Activated naive CD8-positive, alpha-beta T cell treated with anti-CD3 and anti-CD28 coated beads, Interleukin-2, amount 10 ng/mL, durations not matched to agents 7 days and 5 days (primary cell): ENCODE measurements around the gene MESP2. TPM values are rescaled to one million over a fixed set of nuclear protein-coding genes. Genes with fewer than 3 reads are reported as not detected.
A peak's percentile ranks its signal among the peaks of the same experiment; 100 is the strongest.

Source experiments
- ATAC-seq: fragments of 150-1000 bp; cut with Tn5 transposase; one replicate; pipeline ENCODE4 v1.10.0; 2021; ENCODE audit warnings: low read depth, moderate library complexity
- POLR2A ChIA-PET: fragments of 350-600 bp; sonication (Branson Sonifier 250); formaldehyde crosslinking; loops from one replicate; lab custom pipeline; 2021; ENCODE audit warnings: antibody characterized with exemption; lab: Charles Lee
- DNase-seq: peaks from one replicate; pipeline ENCODE4 v3.0.0; 2021
- H3K27ac Mint-ChIP-seq: one replicate; pipeline ENCODE4 v1.8.0; 2022; ENCODE audit warnings: mild to moderate bottlenecking, mixed read lengths
- H3K27me3 Mint-ChIP-seq: one replicate; pipeline ENCODE4 v1.8.0; 2022; ENCODE audit warnings: mild to moderate bottlenecking, moderate library complexity, mixed read lengths
- H3K36me3 Mint-ChIP-seq: one replicate; pipeline ENCODE4 v1.8.0; 2021; ENCODE audit warnings: mild to moderate bottlenecking, mixed read lengths
- H3K4me1 Mint-ChIP-seq: one replicate; pipeline ENCODE4 v1.8.0; 2021; ENCODE audit warnings: mixed read lengths
- H3K4me3 Mint-ChIP-seq: one replicate; pipeline ENCODE4 v1.8.0; 2022; ENCODE audit warnings: mild to moderate bottlenecking, moderate library complexity, mixed read lengths
- H3K9me3 Mint-ChIP-seq: one replicate; pipeline ENCODE4 v1.8.0; 2021; ENCODE audit warnings: mixed read lengths
- total RNA-seq, 2 experiments: library from RNA; stranded (reverse); gene quantifications; one replicate each; pipeline ENCODE4 v1.2.3, GENCODE V29; 2021

MESP2 gene
- total RNA-seq, 2 experiments from 2014 or later = not detected

DNA sequence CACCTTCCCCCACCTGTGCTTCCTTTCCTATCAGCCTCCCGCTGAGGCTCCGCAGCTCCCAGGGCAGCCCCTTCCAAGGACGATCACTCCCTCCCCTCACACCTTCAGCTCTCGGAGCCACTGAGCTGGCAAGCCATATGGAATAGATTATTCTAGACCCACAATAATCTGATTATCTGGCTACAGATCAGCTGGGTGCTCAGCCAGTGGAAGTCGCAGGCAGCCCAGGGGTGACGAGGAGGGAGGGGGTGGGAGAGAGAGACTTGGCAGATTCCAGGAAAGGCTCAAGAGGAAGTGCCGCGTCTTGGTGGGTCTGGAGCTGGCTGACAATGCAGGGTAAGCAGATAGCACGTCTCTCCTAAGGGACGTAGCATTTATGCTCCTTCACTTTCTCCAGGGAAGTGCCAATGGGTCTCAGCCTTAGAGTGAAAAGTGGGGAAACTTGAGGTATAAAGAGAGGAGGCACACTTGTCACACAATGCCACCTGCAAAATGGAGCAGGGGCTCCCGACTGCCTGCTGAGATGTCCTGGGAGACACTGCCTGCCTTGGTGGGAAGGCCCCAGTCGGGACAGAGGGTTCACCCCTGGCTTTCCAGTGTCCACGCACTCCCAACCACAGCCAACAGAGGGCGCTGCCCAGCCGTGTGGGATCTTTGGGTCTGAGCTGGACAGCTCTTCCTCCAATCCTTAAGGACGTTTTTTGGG, 15.7 kb upstream of the MESP2 start:
- POLR2A ChIA-PET = interaction anchor here (1.6 kb wide), 1 partner anchor 8 kb away, joined by 5 read pairs; no protein-coding TSS in a partner anchor
- DNase-seq (peak; percentile 83), ATAC-seq (peak; percentile 71)
- no peaks in the 10 kb centered on the region for H3K9me3 Mint-ChIP-seq
- H3K27ac Mint-ChIP-seq = no peak overlapping the region
- peaks cover 4% of the 10 kb centered on the region for H3K4me1 Mint-ChIP-seq
- H3K36me3 Mint-ChIP-seq = no peaks in the 10 kb centered on the region
- H3K27me3 Mint-ChIP-seq = peaks cover 2% of the 10 kb centered on the region
- H3K4me3 Mint-ChIP-seq = no peak overlapping the region

DNA sequence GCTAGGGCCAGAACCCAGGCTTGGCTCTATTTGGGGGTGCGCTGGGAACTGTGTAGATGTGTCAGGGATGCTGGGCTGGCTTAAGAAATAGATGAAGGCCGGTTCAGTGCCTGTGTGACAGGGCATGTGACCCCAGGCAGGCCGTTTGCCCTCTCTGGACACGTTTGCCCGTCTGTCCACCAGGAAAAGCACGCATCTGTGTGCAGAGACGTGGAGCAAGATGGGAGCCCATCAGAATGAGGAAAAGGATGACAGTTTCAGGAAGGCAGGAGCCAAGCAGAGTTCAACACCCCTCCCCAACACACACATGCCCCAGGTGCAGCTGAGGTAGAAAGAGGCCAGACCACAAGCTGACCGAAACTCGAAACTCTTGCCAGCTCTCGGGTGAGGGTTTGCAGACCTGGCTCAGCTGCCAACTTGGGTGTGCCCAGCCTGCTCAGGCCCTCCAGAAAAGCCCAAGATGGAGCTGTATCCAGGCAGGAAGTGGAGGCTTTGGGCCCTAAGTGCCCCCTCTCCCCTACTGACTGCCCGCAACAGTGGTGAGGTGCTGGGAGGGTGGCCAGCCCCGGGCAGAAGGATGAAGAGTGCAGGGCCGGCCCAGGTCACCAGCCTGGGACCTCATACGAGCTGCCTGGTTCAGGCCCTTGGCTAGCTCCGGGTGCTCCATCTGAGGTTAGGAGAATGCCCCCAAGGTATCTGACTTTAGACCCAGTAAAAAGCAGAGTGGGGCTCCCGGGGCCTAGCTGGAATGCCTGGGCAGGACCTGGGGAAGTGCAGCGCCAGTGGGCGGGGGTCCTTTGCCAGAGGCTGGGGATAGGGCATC, 14.9 kb upstream of the MESP2 start:
- ATAC-seq = no peak
- Mint-ChIP-seq H3K27me3 (peaks cover 2% of the 10 kb centered on the region), H3K36me3 (no peaks in the 10 kb centered on the region), H3K4me1 (peaks cover 4% of the 10 kb centered on the region), H3K9me3 (no peaks in the 10 kb centered on the region), H3K27ac (no peak overlapping the region), H3K4me3 (no peak overlapping the region)
- DNase-seq = no peak
- POLR2A ChIA-PET = interaction anchor here (1.6 kb wide), 1 partner anchor 9 kb away, joined by 5 read pairs; no protein-coding TSS in a partner anchor

DNA sequence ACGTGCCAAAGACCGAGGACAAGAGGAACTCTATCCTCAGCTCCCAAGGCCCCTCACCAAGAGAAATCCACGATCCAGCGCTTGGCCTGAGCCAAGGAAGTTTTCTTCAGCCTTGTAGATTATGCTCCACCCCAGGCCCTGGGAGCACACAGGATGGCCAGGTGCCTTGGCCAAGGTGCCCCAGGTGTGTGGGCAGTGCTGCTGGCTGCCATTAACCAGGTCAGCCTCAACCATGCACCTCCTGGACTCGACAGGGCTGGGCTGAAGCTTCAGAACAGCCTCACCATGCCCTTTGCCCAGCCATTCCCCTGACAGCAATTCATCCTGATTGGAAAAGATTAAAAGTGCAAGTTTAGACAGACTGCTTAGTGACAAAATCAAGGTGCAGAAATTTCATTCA, 14.2 kb upstream of the MESP2 start:
- H3K27ac Mint-ChIP-seq = no peak overlapping the region
- no peaks in the 10 kb centered on the region for H3K9me3 Mint-ChIP-seq
- peaks cover 2% of the 10 kb centered on the region for H3K27me3 Mint-ChIP-seq
- no peak overlapping the region for H3K4me3 Mint-ChIP-seq
- H3K4me1 Mint-ChIP-seq = peaks cover 4% of the 10 kb centered on the region
- H3K36me3 Mint-ChIP-seq = no peaks in the 10 kb centered on the region
- POLR2A ChIA-PET = interaction anchor here (1.6 kb wide), 1 partner anchor 10 kb away, joined by 5 read pairs; no protein-coding TSS in a partner anchor
- DNase-seq = no peak
- no peak for ATAC-seq

DNA sequence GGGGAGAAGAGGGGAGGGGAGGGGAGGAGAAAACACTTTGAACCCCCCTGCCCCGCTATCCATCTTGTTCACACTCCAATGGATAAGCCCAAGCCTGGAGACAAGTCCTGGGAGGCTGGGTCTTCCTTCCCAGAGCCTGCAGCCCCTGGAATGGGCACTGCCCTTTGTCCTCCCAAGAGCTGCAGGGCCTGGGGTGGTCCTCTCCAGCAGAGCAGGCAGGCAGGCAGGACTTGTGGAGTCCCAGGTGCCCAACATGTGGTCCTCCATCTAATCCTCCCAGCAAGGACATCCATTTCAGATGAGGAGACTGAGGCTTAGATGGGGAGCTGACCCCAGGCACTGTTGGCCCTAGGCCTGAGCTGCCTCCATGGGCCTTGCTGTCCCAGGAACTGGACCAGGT, 10.4 kb upstream of the MESP2 start:
- Mint-ChIP-seq H3K4me3 (no peak overlapping the region), H3K27ac (no peak overlapping the region), H3K9me3 (no peaks in the 10 kb centered on the region), H3K4me1 (peaks cover 4% of the 10 kb centered on the region), H3K27me3 (no peaks in the 10 kb centered on the region), H3K36me3 (no peaks in the 10 kb centered on the region)
- no peak for DNase-seq
- POLR2A ChIA-PET = no interaction called here
- ATAC-seq = no peak

DNA sequence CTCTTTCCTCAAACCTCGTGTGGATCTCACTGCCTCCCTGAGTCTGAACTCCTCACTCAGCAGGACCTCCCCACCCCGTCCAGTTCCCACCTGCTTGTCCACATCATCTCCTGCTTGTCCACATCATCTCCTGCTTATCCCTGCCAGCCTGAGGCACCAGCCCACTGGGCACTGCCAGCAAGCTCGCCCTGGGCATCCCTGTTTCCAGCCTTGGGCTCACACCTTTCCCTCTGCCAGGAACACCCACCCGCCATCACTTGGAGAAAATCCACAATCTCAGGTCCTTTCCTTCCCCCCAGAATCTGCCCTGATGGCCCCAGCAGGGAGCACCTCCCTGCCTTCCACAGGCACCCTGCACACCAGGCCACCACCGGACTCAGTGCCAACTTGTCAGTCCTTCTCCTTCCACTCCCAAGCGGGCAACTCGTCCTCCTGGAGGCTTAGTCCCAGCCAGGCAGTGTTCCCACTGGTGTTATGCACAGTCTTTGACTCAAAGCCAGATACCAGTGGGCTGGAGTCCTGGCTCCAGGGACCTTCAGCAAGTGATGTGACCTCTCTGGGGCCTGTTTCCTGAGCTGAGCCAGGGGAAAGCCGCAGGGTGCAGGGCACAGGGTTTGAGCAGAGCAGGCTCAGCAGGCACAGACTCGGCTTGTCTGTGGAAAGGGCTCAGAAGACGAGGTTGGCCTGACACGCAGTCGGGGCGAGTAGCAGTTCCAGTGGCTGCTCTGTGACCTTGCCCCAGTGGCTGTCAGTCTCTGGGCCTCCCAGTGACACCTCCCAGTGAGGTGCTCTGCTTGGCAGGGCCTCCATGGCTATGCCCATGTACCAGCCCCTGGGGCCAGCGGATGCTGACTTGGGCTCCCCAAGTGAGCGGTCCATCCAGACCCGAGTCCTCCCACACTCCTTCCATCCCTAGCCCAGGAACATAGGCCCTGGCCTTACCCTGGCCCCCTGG, 9.5 kb upstream of the MESP2 start:
- Mint-ChIP-seq H3K9me3 (no peaks in the 10 kb centered on the region), H3K27me3 (peaks cover 4% of the 10 kb centered on the region), H3K36me3 (no peaks in the 10 kb centered on the region), H3K4me3 (no peak overlapping the region), H3K4me1 (no peaks in the 10 kb centered on the region), H3K27ac (no peak overlapping the region)
- POLR2A ChIA-PET = no interaction called here
- no peak for DNase-seq
- no peak for ATAC-seq

DNA sequence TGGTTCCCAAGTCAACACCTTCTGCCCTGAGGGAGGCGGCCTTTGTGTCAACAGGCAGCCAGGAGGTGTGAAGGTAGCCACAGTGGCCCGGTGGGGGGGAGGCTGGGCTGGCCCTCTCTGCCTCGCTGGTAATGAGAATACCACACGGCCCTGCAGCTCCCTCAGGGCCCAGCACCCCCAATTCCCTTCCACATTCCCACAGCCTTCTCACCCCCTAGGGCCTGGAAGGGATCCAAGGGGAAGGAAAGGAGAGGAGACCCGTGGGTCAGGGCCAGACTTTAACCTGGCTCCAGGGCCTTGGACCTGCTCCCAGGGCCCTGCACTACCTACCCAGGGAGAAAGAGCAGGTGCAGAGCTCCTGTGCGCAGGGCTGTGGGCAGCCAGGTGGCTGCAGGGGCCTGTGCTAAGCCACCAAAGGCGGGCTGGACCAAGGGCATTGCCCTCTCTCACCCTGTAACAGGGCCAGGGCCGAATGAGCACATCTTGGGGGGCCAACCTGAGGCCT, 8.7 kb upstream of the MESP2 start:
- no peaks in the 10 kb centered on the region for H3K36me3 Mint-ChIP-seq
- H3K27ac Mint-ChIP-seq = no peak overlapping the region
- no peak for DNase-seq
- peaks cover 4% of the 10 kb centered on the region for H3K27me3 Mint-ChIP-seq
- ATAC-seq = no peak
- no peaks in the 10 kb centered on the region for H3K4me1 Mint-ChIP-seq
- no peaks in the 10 kb centered on the region for H3K9me3 Mint-ChIP-seq
- H3K4me3 Mint-ChIP-seq = no peak overlapping the region
- POLR2A ChIA-PET = no interaction called here

DNA sequence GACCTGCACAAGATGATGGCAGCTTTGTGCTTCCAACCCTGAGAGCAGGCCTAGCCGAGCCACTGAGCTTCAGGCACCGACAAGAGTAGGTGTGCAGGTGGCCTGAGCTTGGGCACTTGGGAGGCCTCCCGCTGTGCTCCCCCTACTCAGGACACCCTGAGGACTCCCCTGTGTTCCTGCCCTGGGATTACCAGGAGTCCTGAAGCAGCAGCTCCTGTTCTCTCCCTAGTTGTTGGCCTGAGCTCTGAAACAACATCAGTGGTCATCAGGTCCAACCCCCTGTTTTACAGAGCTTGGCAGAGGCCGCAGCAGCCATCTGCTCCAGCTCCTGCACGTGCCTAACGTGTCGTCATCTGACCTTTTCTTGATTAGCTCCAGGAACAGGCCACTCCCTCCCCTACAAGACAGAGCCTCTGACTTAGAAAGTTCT, 8.0 kb upstream of the MESP2 start:
- no peaks in the 10 kb centered on the region for H3K9me3 Mint-ChIP-seq
- no peaks in the 10 kb centered on the region for H3K36me3 Mint-ChIP-seq
- ATAC-seq (no peak), DNase-seq (no peak)
- H3K27me3 Mint-ChIP-seq = peaks cover 4% of the 10 kb centered on the region
- POLR2A ChIA-PET = no interaction called here
- H3K4me3 Mint-ChIP-seq = no peak overlapping the region
- H3K4me1 Mint-ChIP-seq = no peaks in the 10 kb centered on the region
- H3K27ac Mint-ChIP-seq = no peak overlapping the region

DNA sequence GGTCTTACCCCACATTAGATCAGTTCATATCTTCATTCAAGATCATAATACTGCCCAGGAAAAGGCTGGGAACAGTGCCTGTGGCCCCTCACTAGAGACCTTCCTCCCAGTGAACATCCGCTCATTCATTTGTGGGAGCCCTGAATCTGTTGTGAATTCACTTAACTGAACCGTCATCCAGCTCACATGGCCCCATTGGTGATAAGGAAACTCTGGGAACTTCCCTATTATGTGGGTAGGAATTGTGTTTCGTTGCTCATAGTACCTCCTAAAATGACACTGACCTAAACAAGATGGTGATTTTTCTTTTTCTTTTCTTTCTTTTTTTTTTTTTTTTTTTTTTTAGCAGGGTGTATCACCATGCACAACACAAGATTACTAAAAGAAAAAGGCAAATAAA, 6.8 kb upstream of the MESP2 start:
- POLR2A ChIA-PET = no interaction called here
- Mint-ChIP-seq H3K27ac (no peak overlapping the region), H3K4me3 (no peak overlapping the region), H3K27me3 (peaks cover 8% of the 10 kb centered on the region), H3K4me1 (no peaks in the 10 kb centered on the region), H3K9me3 (no peaks in the 10 kb centered on the region), H3K36me3 (no peaks in the 10 kb centered on the region)
- DNase-seq (no peak), ATAC-seq (no peak)

DNA sequence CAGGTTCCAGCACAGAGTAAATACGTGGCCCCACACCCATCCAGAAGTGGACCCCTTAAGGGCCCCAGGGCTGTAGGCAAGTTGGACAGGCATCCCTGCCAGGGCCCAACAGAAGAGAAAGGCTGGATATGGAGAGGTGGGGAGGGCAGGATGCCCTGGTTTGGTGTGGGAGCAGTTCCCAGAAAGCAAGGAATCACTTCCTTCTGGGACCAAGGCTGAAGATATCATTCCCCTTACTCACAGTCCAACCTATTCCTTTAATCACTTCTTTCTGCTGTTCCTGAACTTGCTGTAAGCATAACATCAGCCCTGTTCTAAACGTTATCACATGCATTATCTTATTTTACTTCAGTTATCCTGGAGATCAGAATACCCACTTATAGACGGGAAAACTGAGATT, 6.1 kb upstream of the MESP2 start:
- DNase-seq (no peak), ATAC-seq (no peak)
- no peak overlapping the region for H3K27ac Mint-ChIP-seq
- no peaks in the 10 kb centered on the region for H3K9me3 Mint-ChIP-seq
- no peaks in the 10 kb centered on the region for H3K36me3 Mint-ChIP-seq
- H3K4me3 Mint-ChIP-seq = no peak overlapping the region
- no peaks in the 10 kb centered on the region for H3K4me1 Mint-ChIP-seq
- POLR2A ChIA-PET = no interaction called here
- H3K27me3 Mint-ChIP-seq = peaks cover 8% of the 10 kb centered on the region

DNA sequence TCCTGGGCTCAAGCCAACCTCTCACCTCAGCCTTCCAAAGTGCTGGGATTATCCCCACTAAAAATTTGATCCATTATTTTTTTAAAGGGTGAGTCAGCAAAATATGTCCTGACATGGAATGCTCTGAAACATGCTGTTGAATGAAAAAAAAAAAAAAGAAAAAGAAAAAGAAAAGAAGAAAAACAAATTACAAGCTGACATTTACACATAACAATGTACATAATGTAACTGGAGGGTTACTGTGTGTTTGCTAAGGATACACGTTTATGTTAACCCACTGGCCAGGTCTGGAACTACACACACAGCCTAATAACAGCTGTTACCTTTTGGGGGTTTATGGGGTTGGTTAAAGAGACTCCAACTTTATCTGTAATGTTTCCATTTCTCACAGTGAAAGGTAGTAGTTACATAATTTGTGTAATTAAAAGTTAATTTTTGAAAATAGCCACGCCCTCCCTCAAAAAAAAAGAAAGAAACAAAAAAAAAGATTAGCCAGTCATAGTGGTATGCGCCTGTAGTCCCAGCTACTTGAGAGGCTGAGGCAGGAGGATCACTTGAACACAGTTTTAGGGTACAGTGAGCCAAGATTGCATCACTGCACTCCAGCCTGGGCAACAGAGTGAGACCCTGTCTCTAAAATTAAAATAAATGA, 3.1 kb upstream of the MESP2 start:
- H3K27me3 Mint-ChIP-seq = peaks cover 17% of the 10 kb centered on the region
- no peaks in the 10 kb centered on the region for H3K36me3 Mint-ChIP-seq
- ATAC-seq (peak; percentile 34), DNase-seq (no peak)
- H3K9me3 Mint-ChIP-seq = no peaks in the 10 kb centered on the region
- POLR2A ChIA-PET = interaction anchor here (0.7 kb wide), 1 partner anchor 1474 kb away, joined by 3 read pairs; no protein-coding TSS in a partner anchor
- H3K27ac Mint-ChIP-seq = no peak overlapping the region
- H3K4me3 Mint-ChIP-seq = no peak overlapping the region
- H3K4me1 Mint-ChIP-seq = no peaks in the 10 kb centered on the region

DNA sequence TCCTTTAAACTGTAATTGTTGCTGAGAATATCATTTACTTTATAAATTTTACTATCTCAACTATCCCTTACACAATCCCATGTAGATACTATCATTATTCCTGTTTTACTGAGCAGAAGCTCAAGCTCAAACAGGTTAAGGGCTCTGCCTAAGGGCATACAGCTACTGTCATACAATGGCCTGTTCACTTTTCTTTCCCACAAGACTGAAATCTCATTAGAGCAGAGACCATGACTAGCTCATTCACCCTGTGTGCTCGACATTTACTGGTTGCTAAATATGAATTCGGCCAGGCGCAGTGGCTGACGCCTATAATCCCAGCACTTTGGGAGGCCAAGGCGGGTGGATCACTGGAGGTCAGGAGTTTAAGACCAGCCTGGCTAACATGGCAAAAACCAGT, 1.6 kb upstream of the MESP2 start:
- Mint-ChIP-seq H3K27ac (no peak overlapping the region), H3K27me3 (peaks cover 22% of the 10 kb centered on the region)
- no peak for ATAC-seq

DNA sequence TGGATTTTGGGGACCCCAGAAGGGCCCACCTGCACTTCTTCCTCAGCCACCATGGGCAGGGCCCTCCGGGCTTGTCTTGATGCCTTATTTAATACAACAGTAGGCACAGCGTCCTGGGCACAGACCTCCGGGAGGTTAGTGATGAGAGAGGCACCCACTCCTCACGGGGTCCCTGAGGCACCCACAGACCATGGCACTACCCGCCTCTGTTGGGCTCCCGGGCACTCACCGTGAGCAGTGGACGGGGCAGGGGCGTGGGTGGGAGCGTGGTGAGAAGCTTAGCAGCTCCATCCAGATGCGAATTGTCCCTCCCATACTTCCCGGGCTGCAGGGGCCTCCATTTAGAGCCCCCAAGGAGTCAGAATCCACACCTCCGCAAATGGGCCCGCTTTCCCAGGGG, 317 bp upstream of the MESP2 start:
- H3K27ac Mint-ChIP-seq = no peak overlapping the region
- DNase-seq = no peak

More for the DNA sequence above, 1.6 kb upstream of the MESP2 start:
- H3K4me3 Mint-ChIP-seq = no peak overlapping the region
- POLR2A ChIA-PET = no interaction called here
- DNase-seq = no peak
- no peaks in the 10 kb centered on the region for H3K36me3 Mint-ChIP-seq
- H3K4me1 Mint-ChIP-seq = no peaks in the 10 kb centered on the region
- no peaks in the 10 kb centered on the region for H3K9me3 Mint-ChIP-seq

More for the DNA sequence above, 317 bp upstream of the MESP2 start:
- no peak for ATAC-seq
- peaks cover 4% of the 10 kb centered on the region for H3K4me1 Mint-ChIP-seq
- H3K9me3 Mint-ChIP-seq = no peaks in the 10 kb centered on the region
- no peaks in the 10 kb centered on the region for H3K36me3 Mint-ChIP-seq
- peaks cover 27% of the 10 kb centered on the region for H3K27me3 Mint-ChIP-seq
- POLR2A ChIA-PET = no interaction called here
- no peak overlapping the region for H3K4me3 Mint-ChIP-seq
